SK-MEL-5 (cell line): Measurements from ENCODE around the gene TBC1D30. TPM values are rescaled to one million over a fixed set of nuclear protein-coding genes. Genes with fewer than 3 reads are reported as not detected.
"Not testable (repeated sequence)": the region's sequence is repeated elsewhere in the genome, so short reads cannot be mapped to it uniquely, and the experiment has no call there.

Source experiments
- DNase-seq: peaks from one replicate; pipeline ENCODE4 v3.0.0-alpha.2; 2016; ENCODE audit warnings: low read depth, low spot score
- in situ Hi-C: cut with HindIII; loops from 2 replicates; pipeline ENCODE4 v1.10.0; 2016; ENCODE audit warnings: low sequenced_read_pairs, high pct_unique_total_duplicates, low pct_unique_long_range_greater_than_20kb
- total RNA-seq: library from RNA; depleted of rRNA; stranded (reverse); fragments of >200 nt; shearing (Covaris generic); gene quantifications from 2 replicates; pipeline ENCODE4 v1.2.3, GENCODE V29; 2014

TBC1D30 gene
- total RNA-seq, 1 experiment from 2014 or later = 2.2 TPM

GRCh38 chr12:64798165-64798564 lies 26.3 kb upstream of the TBC1D30 start:
- DNase-seq = no peak
- in situ Hi-C loops = no loop called here

- no peak for DNase-seq
- in situ Hi-C loops = no loop called here
These were observed 23.8 kb upstream of the TBC1D30 start for GRCh38 chr12:64800640-64801039.

- in situ Hi-C loops = no loop called here
- peak; percentile 56 for DNase-seq
These were observed 23.1 kb upstream of the TBC1D30 start for GRCh38 chr12:64801381-64801780.

- in situ Hi-C loops = not testable (repeated sequence)
- DNase-seq = peak; percentile 69
These were observed 22.2 kb upstream of the TBC1D30 start for GRCh38 chr12:64802180-64802775.

- in situ Hi-C loops = no loop called here
- DNase-seq = no peak
These were observed 18.3 kb upstream of the TBC1D30 start for GRCh38 chr12:64806173-64806572.

- in situ Hi-C loops = no loop called here
- no peak for DNase-seq
These were observed 17.6 kb upstream of the TBC1D30 start for GRCh38 chr12:64806593-64807460.

- DNase-seq = no peak
These were observed 16.3 kb upstream of the TBC1D30 start for GRCh38 chr12:64808110-64808509.

GRCh38 chr12:64810831-64811230 lies 13.6 kb upstream of the TBC1D30 start:
- in situ Hi-C loops = no loop called here
- no peak for DNase-seq

More at GRCh38 chr12:64808110-64808509, 16.3 kb upstream of the TBC1D30 start:
- in situ Hi-C loops = no loop called here

GRCh38 chr12:64813723-64814122 lies 10.7 kb upstream of the TBC1D30 start:
- no peak for DNase-seq
- in situ Hi-C loops = no loop called here

GRCh38 chr12:64814432-64814831 lies 10.0 kb upstream of the TBC1D30 start:
- in situ Hi-C loops = no loop called here
- no peak for DNase-seq

GRCh38 chr12:64819816-64820402 lies 4.5 kb upstream of the TBC1D30 start:
- in situ Hi-C loops = no loop called here
- no peak for DNase-seq

- in situ Hi-C loops = no loop called here
- no peak for DNase-seq
These were observed 3.9 kb upstream of the TBC1D30 start for GRCh38 chr12:64820593-64820992.

- peak; percentile 90 for DNase-seq
- in situ Hi-C loops = no loop called here
These were observed 3.3 kb upstream of the TBC1D30 start for GRCh38 chr12:64821116-64821630.

- in situ Hi-C loops = no loop called here
- no peak for DNase-seq
These were observed 332 bp upstream of the TBC1D30 start for GRCh38 chr12:64824130-64824499.

GRCh38 chr12:64825143-64826021 lies 935 bp downstream of the TBC1D30 start:
- DNase-seq = no peak
- in situ Hi-C loops = no loop called here

- DNase-seq = peak; percentile 55
These were observed 1.8 kb downstream of the TBC1D30 start for GRCh38 chr12:64826234-64826633.

GRCh38 chr12:64828713-64829112 lies 4.3 kb downstream of the TBC1D30 start:
- DNase-seq = no peak
- in situ Hi-C loops = no loop called here

More at GRCh38 chr12:64826234-64826633, 1.8 kb downstream of the TBC1D30 start:
- in situ Hi-C loops = no loop called here

- no peak for DNase-seq
- in situ Hi-C loops = no loop called here
These were observed 9.5 kb downstream of the TBC1D30 start for GRCh38 chr12:64833928-64834327.
